IMR-90 (cell line): Measurements from ENCODE around the gene NGEF. TPM values are rescaled to one million over a fixed set of nuclear protein-coding genes. Genes with fewer than 3 reads are reported as not detected.

Experiments used
- ATAC-seq: fragments of 200-7000 bp; cut with Tn5 transposase; 2 replicates; pipeline ENCODE4 v1.9.1; 2020; ENCODE audit warnings: low read depth, mild to moderate bottlenecking, moderate library complexity
- BruUV-seq: library from RNA; stranded (reverse); fragments of 400-500 nt; replicated peaks from 2 replicates; lab custom pipeline; 2021; lab: Mats Ljungman, UMichigan
- CTCF ChIA-PET: fragments of 300-600 bp; formaldehyde crosslinking; extraction: SDS; loops from one replicate; lab custom pipeline; 2021; ENCODE audit warnings: antibody characterized with exemption; lab: Yijun Ruan, JAX
- POLR2A ChIA-PET: fragments of 300-600 bp; sonication (Branson Sonifier 250); formaldehyde crosslinking; loops from one replicate; lab custom pipeline; 2022; ENCODE audit warnings: antibody characterized with exemption; ENCODE audit not compliant: unreplicated experiment; lab: Charles Lee
- DNase-seq: peaks from one replicate; pipeline ENCODE4 v3.0.0; 2013
- H2AFZ ChIP-seq: replicated peaks from 2 replicates; pipeline ENCODE3; 2013; ENCODE audit warnings: low read length, mild to moderate bottlenecking; ENCODE audit not compliant: poor library complexity
- H2AK5ac ChIP-seq: 2 replicates; pipeline ENCODE4 v1.6.1; 2013; ENCODE audit warnings: low read depth, low read length, inconsistent platforms
- H2AK9ac ChIP-seq: replicated peaks from 2 replicates; pipeline ENCODE3; 2013; ENCODE audit warnings: mild to moderate bottlenecking, low read depth, low read length, moderate library complexity; ENCODE audit not compliant: poor library complexity
- H2BK120ac ChIP-seq: 2 replicates; pipeline ENCODE4 v1.6.1; 2013; ENCODE audit warnings: low read depth, low read length, inconsistent platforms
- H2BK15ac ChIP-seq: 3 replicates; pipeline ENCODE4 v1.6.1; 2013; ENCODE audit warnings: low read depth, low read length, inconsistent platforms
- H2BK20ac ChIP-seq: 2 replicates; pipeline ENCODE4 v1.6.1; 2013; ENCODE audit warnings: low read depth, mild to moderate bottlenecking, inconsistent platforms, low read length, moderate library complexity
- H2BK5ac ChIP-seq: 2 replicates; pipeline ENCODE4 v1.6.1; 2013; ENCODE audit warnings: mild to moderate bottlenecking, low read depth, low read length, inconsistent platforms; ENCODE audit not compliant: poor library complexity, severe bottlenecking
- H3K14ac ChIP-seq: replicated peaks from 2 replicates; pipeline ENCODE4 v1.6.1; 2013; ENCODE audit warnings: low read depth, low read length, inconsistent platforms
- H3K18ac ChIP-seq: 2 replicates; pipeline ENCODE4 v1.6.1; 2013; ENCODE audit warnings: low read depth, low read length, control low read depth
- H3K23ac ChIP-seq: 2 replicates; pipeline ENCODE4 v1.6.1; 2013; ENCODE audit warnings: low read depth, low read length, inconsistent platforms
- H3K27ac ChIP-seq: 2 replicates; pipeline ENCODE4 v1.5.1; 2013; ENCODE audit warnings: mild to moderate bottlenecking, control low read depth, low read length; ENCODE audit not compliant: insufficient read depth
- H3K27me3 ChIP-seq: 2 replicates; pipeline ENCODE4 v1.6.1; 2013; ENCODE audit warnings: low read length; ENCODE audit not compliant: control insufficient read depth, insufficient read depth
- H3K36me3 ChIP-seq: 2 replicates; pipeline ENCODE4 v1.6.1; 2013; ENCODE audit warnings: low read length, mixed read lengths; ENCODE audit not compliant: control insufficient read depth, insufficient read depth
- H3K4ac ChIP-seq: 2 replicates; pipeline ENCODE4 v1.6.1; 2013; ENCODE audit warnings: low read depth, low read length, inconsistent platforms
- H3K4me1 ChIP-seq: 2 replicates; pipeline ENCODE4 v1.6.1; 2013; ENCODE audit warnings: low read length, mixed read lengths; ENCODE audit not compliant: control insufficient read depth, insufficient read depth
- H3K4me2 ChIP-seq: 2 replicates; pipeline ENCODE4 v1.6.1; 2013; ENCODE audit warnings: low read depth, mild to moderate bottlenecking, control low read depth, low read length, moderate library complexity
- H3K4me3 ChIP-seq: 2 replicates; pipeline ENCODE4 v1.5.1; 2013; ENCODE audit warnings: low read depth, mild to moderate bottlenecking, control low read depth, low read length, moderate library complexity; ENCODE audit not compliant: insufficient read depth
- H3K56ac ChIP-seq: 2 replicates; pipeline ENCODE4 v1.6.1; 2013; ENCODE audit warnings: low read length, inconsistent platforms; ENCODE audit not compliant: insufficient read depth; ENCODE audit errors: extremely low read depth
- H3K79me1 ChIP-seq, 2 experiments: 2 replicates each; pipeline ENCODE4 v1.6.1; 2013; ENCODE audit warnings: low read length in 2 of 2, inconsistent platforms in 1 of 2, low read depth in 1 of 2
- H3K9ac ChIP-seq: 2 replicates; pipeline ENCODE4 v1.6.1; 2013; ENCODE audit warnings: low read depth, low read length, control low read depth
- H3K9me1 ChIP-seq: 2 replicates; pipeline ENCODE4 v1.6.1; 2013; ENCODE audit warnings: low read length, inconsistent platforms; ENCODE audit not compliant: insufficient read depth
- H3K9me3 ChIP-seq: 2 replicates; pipeline ENCODE4 v1.6.1; 2013; ENCODE audit warnings: low read length; ENCODE audit not compliant: control insufficient read depth, insufficient read depth
- H4K20me1 ChIP-seq: 2 replicates; pipeline ENCODE4 v1.6.1; 2013; ENCODE audit warnings: low read length, inconsistent platforms; ENCODE audit not compliant: insufficient read depth
- H4K5ac ChIP-seq: 2 replicates; pipeline ENCODE4 v1.6.1; 2013; ENCODE audit warnings: mild to moderate bottlenecking, low read depth, low read length, control low read depth
- H4K8ac ChIP-seq, 2 experiments: 2 replicates each; pipeline ENCODE4 v1.6.1; 2013; ENCODE audit warnings: low read depth in 2 of 2, low read length in 2 of 2, control low read depth in 1 of 2, inconsistent platforms in 1 of 2
- H4K91ac ChIP-seq: 2 replicates; pipeline ENCODE4 v1.6.1; 2013; ENCODE audit warnings: low read depth, low read length, inconsistent platforms; ENCODE audit not compliant: insufficient read depth
- CEBPB ChIP-seq: IDR thresholded peaks from 2 replicates; pipeline ENCODE4 v1.6.1; 2012; ENCODE audit warnings: low read depth, low read length, improper control_type of control experiment
- CHD1 ChIP-seq: IDR thresholded peaks from 2 replicates; pipeline ENCODE4 v1.6.1; 2012; ENCODE audit warnings: low read depth, low read length, improper control_type of control experiment
- MAFK ChIP-seq: IDR thresholded peaks from 2 replicates; pipeline ENCODE4 v1.6.1; 2012; ENCODE audit warnings: low read depth, low read length, improper control_type of control experiment
- POLR2A ChIP-seq: IDR thresholded peaks from 2 replicates; pipeline ENCODE4 v1.6.1; 2012; ENCODE audit warnings: mild to moderate bottlenecking, low read depth, low read length
- SMC3 ChIP-seq: fragments of 150-350 bp; IDR thresholded peaks from 2 replicates; pipeline ENCODE4 v1.6.1; 2016; ENCODE audit warnings: low read depth, mild to moderate bottlenecking, antibody characterized with exemption, low read length, moderate library complexity
- WGBS, 2 experiments: methylation state at CpG; one replicate each; pipeline versions ENCODE4 v1.1.5 to v1.1.7; 2013; ENCODE audit warnings: missing lambda C conversion rate in 2 of 2; ENCODE audit not compliant: insufficient read length in 1 of 2; ENCODE audit errors: extremely low coverage in 2 of 2; 5-methylcytosine and 5-hydroxymethylcytosine counted together
- dilution Hi-C: fragments of 300-500 bp; cut with HindIII; formaldehyde crosslinking; loops from one replicate; pipeline ENCODE4 v1.14.3; 2018; ENCODE audit warnings: low sequenced_read_pairs; ENCODE audit not compliant: unreplicated experiment
- in situ Hi-C: fragments of 300-500 bp; cut with MboI; formaldehyde crosslinking; loops from 3 replicates; pipeline ENCODE4 v1.14.3; 2019; ENCODE audit warnings: low sequenced_read_pairs, inconsistent platforms, mixed read lengths
- intact Hi-C: fragments of 100-400 bp; cut with micrococcal nuclease; formaldehyde crosslinking; loops from 2 replicates; pipeline ENCODE4 v1.10.0; 2022
- polyA plus RNA-seq, 3 experiments: library from polyadenylated mRNA; depleted of rRNA; stranded (reverse); fragments of >200 nt; gene quantifications; 2 replicates each; pipeline ENCODE4 v1.2.3, GENCODE V29; 2012; ENCODE audit warnings: low replicate concordance in 1 of 3
- total RNA-seq: library from RNA; depleted of rRNA; stranded (reverse); fragments of >200 nt; gene quantifications from 2 replicates; pipeline ENCODE4 v1.2.3, GENCODE V29; 2012

Gene NGEF
- total and polyA plus RNA-seq, 2 of the 4 experiments (the other 2 are of a cell fraction): 1.1 to 1.7 TPM

DNA sequence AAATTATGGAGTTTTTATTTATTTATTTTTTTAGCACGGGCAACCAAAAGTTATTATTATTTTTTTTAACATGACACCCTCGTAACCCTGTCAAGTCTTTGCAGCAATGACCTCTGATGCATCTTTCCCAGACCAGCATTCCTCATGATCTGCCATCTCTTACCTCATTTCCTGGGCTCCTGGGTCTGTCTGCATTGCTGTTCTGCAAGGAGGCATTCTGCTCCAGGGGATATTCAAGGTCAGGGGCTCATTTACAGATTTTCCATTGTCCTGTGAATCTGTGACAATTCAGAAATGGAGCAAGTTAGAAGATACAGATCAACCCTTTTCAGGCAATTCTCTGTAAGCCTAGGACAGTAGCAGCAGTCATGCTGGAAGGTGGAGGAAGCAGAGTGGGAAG, 43.0 kb downstream of the NGEF start:
- POLR2A ChIA-PET: no interaction called here
- Histone ChIP-seq H3K18ac (no peak overlapping the region), H4K91ac (no peak overlapping the region), H3K27me3 (peaks cover 23% of the 10 kb centered on the region), H4K5ac (no peak overlapping the region), H2BK15ac (no peak overlapping the region), H3K9me1 (no peaks in the 10 kb centered on the region), H3K14ac (no peak overlapping the region), H2BK5ac (no peak overlapping the region), H3K9me3 (peaks cover 2% of the 10 kb centered on the region; the same call in 1 of the 2 replicates), H2AK5ac (no peak overlapping the region), H3K4ac (no peak overlapping the region), H3K56ac (no peak overlapping the region), H2AFZ (no peak overlapping the region), H3K4me3 (no peak overlapping the region), H3K79me1 (no peaks in the 10 kb centered on the region), H3K27ac (no peak overlapping the region), H3K36me3 (no peaks in the 10 kb centered on the region), H3K23ac (no peak overlapping the region), H3K4me1 (no peaks in the 10 kb centered on the region), H2BK20ac (no peak overlapping the region), H3K4me2 (no peak overlapping the region), H3K9ac (no peak overlapping the region), H4K8ac (no peak overlapping the region), H2AK9ac (no peak overlapping the region), H2BK120ac (no peak overlapping the region), H4K20me1 (no peaks in the 10 kb centered on the region)
- BruUV-seq: no TSS peak
- CTCF ChIA-PET: no interaction called here
- in situ Hi-C loops (no loop called here), dilution Hi-C loops (no loop called here), intact Hi-C loops (no loop called here)
- no peak for TF ChIP-seq POLR2A
- TF ChIP-seq MAFK: no peak
- TF ChIP-seq CEBPB: no peak
- no peak for TF ChIP-seq SMC3
- no peak for TF ChIP-seq CHD1
- no peak for ATAC-seq
- 0% methylated on average over 1 of the region's 2 CpGs; no CpG with 5 or more reads in 1 of the 2 experiments for WGBS, 2 experiments
- no peak for DNase-seq
